ENCODE results near the gene MYCBP2.
"Not testable (repeated sequence)": the region's sequence is repeated elsewhere in the genome, so short reads cannot be mapped to it uniquely, and the experiment has no call there.

MYCBP2 gene

DNA sequence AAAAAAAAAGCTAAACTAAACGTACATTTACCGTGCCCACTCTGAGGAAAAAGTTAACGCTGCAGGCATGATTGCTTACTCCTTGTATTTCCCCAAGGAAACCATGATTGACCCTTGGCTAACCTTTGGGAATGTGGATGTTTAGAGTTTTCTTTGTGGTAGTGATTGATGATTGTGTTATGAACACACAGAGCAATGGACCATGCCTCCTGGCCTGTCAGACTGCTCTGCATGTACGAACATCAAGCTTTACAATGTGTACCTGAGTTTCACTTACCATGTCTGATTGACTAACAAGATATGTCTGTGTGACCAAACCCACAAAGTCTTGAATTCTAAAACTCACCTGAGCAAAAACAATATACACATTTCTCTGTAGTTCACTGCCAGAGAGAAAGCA, 35.1 kb downstream of the MYCBP2 start:
- no peak for DNase-seq

DNA sequence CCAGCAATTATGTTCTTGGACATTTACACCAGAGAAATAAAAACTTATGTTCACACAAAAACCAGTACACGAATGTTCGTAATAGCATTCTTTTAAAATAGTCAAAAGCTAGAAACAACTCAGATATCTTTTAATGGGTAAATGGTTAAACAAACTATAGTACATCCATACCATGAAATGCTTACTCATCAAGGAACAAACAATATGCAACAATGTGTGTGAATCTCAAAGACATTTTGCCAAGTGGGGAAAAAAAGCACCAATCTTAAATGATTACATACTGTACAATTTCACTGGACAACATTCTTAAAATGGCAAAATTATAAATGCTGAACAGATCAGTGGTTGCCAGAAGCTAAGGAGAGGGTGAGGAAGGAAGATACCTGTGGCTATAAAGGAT, 36.6 kb downstream of the MYCBP2 start:
- DNase-seq, result no peak

DNA sequence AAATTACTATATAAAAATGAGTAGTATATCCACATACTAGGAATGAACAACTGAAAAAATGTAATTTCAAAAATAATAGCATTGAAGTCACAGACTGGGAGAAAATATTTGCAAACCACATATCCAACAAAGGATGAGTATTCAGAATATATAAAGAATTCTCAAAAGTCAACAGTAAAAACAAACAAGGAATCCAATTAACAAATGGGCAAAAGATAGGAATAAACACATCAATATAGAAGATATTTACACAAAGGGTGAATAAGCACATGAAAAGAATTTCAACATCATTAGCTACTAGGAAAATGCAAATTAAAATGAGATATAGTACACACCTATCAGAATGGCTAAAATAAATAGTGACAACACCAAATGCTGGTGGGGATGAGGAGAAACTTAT, 37.0 kb downstream of the MYCBP2 start:
- no peak for DNase-seq

DNA sequence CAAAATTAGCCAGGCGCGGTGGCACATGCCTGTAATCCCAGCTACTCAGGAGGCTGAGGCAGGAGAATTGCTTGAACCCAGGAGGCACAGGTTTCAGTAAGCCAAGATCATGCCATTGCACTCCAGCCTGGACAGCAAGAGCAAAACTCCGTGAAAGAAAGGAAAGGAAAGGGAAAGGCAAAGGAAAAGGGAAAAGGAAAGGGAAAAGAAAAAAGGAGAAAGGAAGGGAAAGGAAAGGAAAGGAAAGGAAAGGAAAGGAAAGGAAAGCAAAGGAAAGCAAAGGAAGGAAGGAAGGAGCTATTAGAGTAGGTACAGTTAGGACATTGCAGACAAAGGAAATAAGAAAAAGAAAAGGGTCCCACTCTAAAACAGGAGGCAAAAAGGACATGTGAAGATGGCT, 41.3 kb downstream of the MYCBP2 start:
- not testable (repeated sequence) for DNase-seq

DNA sequence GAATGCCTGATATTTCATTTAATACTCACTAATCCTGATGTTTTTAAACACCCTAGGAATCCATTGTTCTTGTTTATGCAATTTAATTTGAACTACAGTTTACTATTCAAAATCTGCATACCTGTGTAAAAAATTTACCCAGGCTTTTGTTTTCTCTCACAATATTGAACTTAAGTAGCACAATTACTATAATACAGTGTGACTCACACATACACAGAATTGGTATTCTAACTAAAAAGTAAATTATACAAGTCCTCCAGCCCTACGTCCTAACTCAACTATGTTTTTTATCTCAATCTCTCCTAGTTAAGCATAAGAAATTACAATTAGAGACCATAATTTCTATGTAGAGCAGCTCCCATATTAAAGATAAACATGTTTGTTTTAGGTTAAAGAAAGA, 41.8 kb downstream of the MYCBP2 start:
- DNase-seq, result no peak

DNA sequence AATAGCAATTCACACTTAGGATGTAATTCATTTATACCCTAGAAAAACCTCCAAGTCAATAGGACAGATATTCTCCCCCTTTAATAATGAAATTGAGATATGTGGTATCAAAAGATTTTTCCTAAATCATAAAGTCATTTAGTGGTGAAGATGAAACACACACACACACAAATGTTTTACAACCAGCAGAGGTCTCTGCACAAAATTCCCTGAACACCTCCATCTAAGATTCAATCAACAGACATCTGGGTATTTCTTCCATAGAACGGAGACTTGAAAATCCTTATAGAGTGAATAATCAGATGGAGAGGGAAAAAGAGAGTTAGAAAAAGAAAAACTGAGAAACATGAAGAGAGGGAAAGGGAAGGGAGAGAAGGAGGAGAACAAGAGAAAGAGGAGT, 52.8 kb downstream of the MYCBP2 start:
- DNase-seq, result no peak

DNA sequence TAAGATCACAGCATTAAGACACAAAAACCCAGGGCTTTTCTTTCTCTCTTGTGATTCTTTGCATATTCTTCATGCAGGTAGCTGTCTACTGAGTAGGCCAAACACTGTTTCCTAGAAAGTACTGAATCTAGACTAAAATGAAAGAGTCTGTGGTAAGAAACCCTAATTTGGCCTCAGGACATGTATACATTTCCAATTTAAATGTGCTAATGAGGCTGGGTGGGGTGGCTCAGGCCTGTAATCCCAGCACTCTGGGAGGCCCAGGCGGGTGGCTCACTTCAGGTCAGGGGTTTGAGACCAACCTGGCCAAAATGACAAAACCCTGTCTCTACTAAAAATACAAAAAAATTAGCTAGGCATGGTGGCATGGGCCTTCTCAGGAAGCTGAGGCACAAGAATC, 57.8 kb downstream of the MYCBP2 start:
- no peak for DNase-seq

DNA sequence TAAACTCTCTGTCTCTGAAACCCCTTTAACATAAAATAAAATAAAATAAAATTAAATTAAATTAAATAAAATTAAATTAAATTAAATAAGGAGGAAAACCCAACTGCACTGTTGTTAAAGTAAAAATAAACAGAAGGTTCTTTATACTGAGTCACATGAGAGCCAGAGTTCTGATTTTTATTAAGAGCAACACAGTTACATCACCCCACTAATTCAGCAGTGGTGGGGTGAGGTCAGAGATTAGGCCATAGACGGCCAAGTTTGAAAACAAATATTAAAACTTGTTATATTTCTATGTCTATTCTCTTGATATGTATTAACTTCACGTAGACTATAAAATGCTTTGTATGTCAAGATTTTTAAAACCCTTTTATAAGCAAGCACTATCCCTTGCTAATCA, 59.5 kb downstream of the MYCBP2 start:
- DNase-seq, result no peak

DNA sequence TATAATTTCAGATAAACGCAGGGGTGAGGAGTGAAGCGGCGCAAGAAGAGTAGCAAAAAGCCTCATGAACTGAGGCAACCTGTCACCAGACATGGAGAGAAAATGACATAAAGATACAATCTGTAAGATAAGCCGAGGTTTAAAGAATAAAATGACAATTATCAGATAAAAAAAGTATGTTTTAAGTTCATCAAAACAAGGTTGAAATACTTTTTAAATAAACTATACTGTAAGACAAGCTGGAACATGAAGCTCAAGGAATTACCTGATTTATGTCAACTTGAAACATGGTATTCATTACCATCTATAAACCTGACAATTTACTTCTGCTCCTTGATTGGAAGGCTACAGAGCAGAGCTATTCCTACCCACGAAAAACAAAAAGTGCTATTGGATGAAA, 61.6 kb downstream of the MYCBP2 start:
- no peak for DNase-seq

DNA sequence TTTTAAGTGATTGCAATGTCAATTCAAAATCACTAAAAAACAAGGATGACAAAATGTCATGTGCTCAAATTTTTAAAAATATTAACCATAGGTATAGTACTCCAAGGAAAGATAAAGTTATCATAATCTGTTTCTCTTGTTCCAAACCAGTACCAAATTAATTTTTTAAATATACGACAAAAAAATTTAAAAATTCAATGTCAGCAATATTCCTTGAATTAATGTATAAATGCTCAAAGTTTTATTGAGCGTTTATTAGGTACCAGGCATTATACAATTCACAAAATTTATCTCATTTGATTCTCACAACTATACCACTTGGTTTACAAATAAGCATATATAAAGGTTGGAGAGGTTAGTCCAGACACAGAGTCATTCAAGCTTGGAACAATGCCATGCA, 64.7 kb downstream of the MYCBP2 start:
- no peak for DNase-seq

DNA sequence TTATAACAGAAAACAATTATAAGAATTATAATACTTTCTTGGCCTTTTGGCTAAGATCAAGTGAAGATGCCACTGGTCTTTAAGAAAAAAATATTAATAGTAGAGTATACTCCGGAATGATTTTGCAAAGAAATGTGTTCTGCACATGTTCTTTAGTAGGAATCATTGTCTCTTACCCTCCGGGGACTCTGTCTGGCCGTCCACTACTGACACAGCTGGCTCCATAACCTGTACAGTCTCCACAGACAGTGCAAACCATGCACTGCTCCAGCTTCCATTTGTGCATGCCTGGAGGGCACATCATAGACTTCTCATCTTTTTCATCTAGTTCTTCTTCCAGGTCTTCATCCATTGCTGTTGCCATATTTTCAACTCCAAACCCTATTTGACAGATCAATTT, 75.9 kb downstream of the MYCBP2 start:
- no peak for DNase-seq

DNA sequence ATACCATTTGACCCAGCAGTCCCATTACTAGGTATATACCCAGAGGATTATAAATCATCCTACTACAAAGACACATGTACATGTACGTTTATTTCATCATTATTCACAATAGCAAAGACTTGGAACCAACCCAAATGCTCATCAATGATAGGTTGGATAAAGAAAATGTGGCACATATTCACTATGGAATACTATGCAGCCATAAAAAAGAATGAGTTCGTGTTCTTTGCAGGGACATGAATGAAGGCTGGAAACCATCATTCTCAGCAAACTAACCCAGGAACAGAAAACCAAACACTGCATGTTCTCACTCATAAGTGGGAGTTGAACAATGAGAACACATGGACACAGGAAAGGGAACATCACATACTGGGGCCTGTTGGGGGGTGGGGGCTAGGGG, 81.7 kb downstream of the MYCBP2 start:
- not testable (repeated sequence) for DNase-seq

DNA sequence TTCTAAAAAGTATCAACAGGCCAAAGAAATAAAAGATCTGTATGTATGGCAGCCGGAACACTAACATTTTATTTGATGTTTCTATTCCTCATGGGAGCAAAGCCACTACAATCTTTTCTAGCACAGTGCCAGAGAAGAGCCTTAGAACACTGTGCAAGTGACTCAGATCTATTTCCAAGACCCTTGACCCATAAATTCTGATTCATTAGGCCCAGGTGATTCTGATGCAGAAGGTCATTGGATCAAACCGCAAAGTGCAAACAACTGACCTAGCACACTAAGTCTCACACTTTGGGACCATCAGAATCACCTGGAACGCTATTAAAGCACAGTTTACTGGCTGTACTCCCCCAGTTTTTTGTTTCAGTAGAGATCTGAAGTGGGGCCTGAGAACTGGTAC, 87.6 kb downstream of the MYCBP2 start:
- DNase-seq, result no peak

DNA sequence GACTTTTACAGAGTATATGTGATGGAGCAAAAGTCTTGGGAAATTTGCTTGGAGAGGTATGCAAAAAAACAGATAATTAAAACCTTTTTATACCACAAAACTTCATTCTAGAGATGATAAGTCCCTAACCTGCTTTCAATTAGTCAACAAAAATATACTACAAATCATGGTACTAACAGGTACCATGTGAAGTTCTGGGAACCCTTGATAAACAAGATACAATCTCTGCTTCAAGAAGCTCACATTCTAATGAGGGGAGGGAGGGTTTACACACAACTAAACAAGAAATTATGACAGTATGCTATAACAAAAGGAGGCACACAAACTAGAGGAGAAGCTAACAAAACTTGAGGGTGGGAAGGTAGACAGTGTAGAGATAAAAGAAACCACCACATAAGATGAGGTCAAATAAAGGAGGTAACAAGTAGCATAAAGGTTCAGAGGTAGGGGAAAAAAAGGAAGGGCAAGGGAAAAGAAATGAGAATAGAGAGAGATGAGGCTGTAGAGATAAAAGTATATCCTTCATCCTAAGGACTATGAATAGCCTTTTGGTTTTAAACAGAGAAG, 91.4 kb downstream of the MYCBP2 start:
- no peak for DNase-seq

DNA sequence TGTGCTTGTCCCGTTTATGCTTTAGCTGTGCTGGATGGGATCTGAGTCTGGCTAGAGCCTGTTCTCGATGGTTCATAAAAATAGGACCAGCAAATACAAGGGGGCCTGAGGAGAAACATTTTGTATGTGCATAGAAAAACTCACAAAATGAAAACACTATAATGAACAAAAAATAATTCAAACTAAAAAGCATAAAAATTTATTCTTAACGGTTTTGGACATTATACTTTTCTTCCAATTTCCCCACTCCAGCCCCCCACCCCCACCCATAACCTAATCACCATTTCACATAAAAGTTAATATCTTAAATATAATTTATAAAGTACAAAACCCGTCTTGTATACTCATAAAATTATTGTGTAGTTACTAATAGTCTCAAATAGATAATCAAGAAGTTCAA, 93.7 kb downstream of the MYCBP2 start:
- no peak for DNase-seq

DNA sequence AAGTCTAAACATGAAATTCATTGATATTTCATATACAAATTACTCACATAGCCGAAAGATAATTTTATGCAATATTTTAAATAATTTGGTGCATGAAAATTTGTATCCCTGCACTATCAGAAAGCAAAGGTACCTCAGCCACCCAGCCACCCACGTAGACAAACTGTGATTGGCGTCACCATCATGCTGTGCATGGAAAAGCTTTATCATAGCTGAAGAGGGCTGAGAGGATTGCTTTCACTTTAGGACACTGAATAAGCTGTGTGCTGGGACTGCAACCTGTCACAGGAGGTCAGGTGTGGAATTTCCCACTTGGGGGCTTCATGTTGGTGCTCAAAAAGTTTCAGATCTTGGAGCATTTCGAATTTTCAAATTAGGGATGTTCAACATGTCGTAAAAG, 96.3 kb downstream of the MYCBP2 start:
- DNase-seq, result no peak

DNA sequence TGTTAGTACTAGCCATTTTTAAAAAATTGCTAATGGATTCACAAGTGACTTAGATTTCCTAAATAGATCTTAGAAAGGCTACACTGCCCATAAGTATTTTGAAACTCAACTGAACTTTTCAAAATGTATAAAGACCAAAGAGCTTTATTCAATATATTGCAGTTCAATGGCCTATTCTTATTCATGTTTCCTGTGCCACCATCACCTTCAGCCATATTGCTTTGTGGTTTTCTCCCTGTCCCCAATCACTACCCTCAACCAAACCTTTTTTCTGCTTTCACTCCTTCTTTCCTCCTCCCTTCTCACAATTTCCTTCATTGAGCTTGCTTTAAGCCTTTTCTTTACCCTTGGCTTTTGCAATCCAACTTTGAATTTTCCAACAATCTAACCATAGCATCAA, 100.9 kb downstream of the MYCBP2 start:
- DNase-seq, result no peak

DNA sequence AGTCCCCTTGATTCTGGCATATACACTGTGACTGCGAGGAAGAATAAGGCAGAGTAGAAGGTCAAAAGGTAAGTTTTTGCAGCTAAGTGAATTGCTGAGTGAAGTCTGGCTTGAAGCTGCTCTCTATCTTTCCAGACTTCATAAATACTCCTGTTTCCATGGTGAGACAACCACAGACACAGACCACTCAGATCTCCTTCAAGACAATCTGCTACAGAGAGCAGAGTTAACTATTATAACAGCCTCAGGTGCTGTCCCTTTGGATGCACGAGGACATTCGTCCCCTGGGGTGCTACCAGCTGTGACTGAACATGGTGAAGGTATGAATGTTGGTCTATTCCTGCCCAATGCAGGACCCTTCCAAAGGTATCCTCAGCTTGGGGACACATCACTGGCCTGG, 104.0 kb downstream of the MYCBP2 start:
- no peak for DNase-seq

DNA sequence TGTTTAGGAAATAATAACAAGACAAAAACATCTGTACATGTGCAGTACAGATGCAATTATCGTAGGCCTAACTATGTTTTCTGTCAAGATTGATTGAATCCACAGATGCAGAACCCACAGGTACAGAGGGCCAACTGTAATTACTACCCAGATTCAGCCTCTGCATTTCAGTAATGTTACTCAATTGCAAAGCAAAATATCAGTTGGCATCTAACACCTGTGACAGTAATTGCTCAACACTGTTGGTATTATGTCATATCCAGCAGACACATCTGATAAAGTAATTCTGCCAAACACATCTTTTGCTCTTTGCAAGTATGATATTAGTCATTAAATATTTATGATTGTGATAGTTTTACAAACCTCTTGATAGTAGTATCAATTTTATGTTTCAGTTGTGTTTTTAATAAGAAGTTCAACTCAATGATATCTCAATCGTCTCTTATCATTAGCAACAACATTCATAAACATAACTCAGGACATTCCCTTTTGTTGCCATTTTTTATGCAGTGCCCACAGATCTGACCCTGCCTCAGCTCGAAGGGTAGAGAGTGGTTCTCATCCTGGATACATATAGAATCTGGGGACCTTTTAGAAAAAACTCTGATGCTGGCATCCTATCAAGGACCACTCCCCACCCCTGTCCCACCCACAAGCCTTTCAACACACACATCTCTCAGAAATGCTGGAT, 104.7 kb downstream of the MYCBP2 start:
- no peak for DNase-seq

DNA sequence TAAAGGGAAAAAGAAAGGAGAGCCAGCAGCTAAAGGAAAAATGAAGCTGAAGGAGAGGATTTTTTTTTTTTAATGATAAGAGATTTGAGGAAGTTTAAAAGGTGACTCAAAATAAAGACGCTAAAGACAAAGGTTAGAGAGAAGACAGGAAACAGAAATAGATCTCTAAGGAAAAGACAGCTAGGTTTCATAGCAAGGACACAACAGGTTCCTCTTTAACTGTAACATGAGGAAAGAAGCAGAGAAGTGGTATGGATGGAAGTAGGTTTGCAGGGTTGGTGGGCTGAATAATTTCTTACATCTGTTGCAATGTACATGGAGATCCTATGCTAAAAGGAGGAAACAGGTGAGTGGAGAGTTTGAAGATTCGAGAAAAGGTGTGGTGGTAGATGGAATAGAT, 107.5 kb downstream of the MYCBP2 start:
- no peak for DNase-seq

DNA sequence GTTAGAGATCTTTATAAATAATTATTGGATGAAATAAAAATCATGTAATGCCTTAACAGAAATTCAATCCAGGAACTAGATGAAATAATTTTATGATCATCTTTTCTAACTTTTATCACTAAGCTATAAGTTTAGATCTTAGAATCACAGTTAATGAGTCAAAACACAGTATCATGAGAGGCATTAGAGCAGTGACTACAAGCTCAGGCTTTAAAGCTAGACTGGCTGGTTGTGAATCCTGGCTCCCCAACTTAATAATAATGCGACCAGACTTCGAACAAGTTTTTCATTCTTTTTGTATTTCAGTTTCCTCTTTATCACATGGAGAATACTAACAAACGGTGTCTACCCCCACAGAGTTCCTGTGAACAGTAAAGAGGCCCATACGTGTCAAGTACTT, 108.6 kb downstream of the MYCBP2 start:
- no peak for DNase-seq

DNA sequence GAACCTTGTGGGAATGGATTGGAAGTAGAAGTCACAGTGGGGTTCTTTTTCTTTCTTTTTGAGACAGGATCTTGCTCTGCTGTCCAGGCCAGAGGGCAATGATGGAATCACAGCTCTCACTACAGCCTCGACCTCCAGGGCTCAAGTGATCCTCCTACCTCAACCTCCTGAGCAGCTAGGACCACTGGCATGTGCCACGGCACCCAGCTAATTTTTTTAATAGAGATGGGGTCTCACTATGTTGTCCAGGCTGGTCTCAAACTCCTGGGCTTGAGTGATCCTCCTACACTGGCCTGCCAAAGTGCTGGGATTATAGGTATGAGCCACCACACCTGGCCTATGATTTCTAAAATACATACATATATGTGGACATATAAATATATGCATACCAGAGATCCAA, 111.4 kb downstream of the MYCBP2 start:
- no peak for DNase-seq

DNA sequence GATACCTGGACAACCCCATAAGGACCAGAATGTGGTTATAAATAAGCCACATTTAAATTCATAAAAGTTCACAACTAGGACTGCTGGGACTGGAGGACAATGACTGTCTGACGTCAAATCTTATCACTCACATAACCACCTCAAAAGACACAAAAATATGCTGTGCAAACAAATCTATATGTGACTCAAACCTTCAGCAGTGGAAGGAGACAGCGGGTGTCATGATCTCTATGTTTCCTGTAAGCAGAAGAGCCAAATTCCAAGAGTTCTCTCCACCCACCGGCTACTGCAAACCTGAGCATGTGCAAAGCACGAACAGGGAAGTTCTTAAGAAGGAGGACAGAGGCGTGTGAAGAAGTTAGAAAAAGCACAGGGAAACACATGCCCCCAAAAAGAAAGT, 113.2 kb downstream of the MYCBP2 start:
- DNase-seq, result peak; percentile 57

DNA sequence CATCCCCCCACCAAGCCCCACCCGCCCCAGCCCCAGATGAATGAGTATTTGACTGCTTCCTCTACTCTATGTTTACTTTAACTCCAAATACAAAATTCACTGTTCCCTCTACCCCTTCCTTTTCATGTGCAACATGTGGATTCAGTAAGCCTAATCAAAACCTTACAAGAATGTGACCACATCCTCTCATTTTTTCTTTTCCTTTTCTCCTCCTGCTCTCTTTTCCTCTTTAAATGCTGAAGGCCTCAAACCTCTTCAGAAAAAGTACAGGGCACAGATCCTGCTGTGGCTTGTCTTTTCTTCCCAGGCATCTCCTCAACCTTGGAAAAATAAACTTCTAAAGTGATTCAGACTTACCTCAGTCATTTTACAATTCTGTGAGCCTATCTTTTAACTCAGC, 119.0 kb downstream of the MYCBP2 start:
- DNase-seq, result peak; percentile 85

DNA sequence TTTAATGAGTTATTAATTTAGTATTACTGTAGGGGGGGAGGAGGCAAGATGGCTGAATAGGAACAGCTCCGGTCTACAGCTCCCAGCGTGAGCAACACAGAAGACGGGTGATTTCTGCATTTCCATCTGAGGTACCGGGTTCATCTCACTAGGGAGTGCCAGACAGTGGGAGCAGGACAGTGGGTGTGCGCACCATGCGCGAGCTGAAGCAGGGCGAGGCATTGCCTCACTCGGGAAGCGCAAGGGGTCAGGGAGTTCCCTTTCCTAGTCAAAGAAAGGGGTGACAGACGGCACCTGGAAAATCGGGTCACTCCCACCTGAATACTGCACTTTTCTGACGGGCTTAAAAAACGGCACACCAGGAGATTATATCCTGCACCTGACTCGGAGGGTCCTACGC, 127.9 kb downstream of the MYCBP2 start:
- not testable (repeated sequence) for DNase-seq
